ENCODE data around the gene UBTD1. TPM values are rescaled to one million over a fixed set of nuclear protein-coding genes. Genes with fewer than 3 reads are reported as not detected.

The UBTD1 gene, protein sequence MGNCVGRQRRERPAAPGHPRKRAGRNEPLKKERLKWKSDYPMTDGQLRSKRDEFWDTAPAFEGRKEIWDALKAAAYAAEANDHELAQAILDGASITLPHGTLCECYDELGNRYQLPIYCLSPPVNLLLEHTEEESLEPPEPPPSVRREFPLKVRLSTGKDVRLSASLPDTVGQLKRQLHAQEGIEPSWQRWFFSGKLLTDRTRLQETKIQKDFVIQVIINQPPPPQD
- total RNA-seq = 1 to 10 TPM in 2 of 3 donors, under 1 TPM in 1; 0.49 to 7.3 (median 3.4) TPM
- long read RNA-seq, donor 1, transcript UBTD1-201 (3 exons, 1,706 nt) = major isoform, 20 of 21 reads
- long read RNA-seq, donor 1, partial matches to known transcripts = 1 of 21 reads
- long read RNA-seq, donor 1, other reads (novel, unspliced or antisense) = 0 of 21 reads
- long read RNA-seq, donor 2, transcript UBTD1-201 (3 exons, 1,706 nt) = major isoform, 6 of 7 reads
- long read RNA-seq, donor 2, partial matches to known transcripts = 1 of 7 reads
- long read RNA-seq, donor 2, other reads (novel, unspliced or antisense) = 0 of 7 reads

DNA sequence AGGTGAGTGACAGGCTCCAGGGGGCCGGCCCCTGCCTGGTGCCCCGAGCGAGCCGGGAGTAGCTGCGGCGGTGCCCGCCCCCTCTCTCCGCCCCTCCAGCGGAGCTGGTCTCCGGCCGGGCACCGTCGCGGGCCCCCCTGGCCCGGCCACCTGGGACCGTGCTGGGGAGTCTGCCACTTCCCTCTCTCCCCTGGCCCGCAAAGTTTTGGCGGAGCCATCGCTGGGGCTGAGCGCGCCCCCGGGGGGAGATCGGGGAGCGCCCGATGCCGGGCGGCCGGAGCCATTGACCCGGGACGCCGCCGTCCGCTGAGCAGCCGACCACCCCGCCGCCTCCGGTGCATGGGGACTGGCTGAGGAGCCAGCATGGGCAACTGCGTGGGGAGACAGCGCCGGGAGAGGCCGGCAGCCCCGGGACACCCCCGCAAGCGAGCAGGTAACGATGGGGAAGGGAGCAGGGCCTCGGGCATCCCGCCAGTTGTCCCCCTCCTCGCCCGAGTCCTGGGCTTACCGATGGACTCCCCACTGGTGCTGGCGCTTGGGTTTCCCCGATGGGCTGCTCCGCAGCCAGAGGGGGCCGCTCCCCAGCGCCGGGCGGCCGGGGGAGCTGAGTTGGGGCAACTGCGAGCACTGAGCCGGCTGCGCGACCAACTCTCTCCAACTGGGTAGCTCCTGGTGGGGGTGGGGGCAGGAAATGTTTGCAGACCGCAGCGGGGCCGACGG, at the start of gene UBTD1:
Gene UBTD1, plus strand, starts transcription at position 84 of the 720 bp plus-strand sequence. Its CDS starts 280 bp downstream, at position 364.
- TF ChIP-seq, protein P1, sequence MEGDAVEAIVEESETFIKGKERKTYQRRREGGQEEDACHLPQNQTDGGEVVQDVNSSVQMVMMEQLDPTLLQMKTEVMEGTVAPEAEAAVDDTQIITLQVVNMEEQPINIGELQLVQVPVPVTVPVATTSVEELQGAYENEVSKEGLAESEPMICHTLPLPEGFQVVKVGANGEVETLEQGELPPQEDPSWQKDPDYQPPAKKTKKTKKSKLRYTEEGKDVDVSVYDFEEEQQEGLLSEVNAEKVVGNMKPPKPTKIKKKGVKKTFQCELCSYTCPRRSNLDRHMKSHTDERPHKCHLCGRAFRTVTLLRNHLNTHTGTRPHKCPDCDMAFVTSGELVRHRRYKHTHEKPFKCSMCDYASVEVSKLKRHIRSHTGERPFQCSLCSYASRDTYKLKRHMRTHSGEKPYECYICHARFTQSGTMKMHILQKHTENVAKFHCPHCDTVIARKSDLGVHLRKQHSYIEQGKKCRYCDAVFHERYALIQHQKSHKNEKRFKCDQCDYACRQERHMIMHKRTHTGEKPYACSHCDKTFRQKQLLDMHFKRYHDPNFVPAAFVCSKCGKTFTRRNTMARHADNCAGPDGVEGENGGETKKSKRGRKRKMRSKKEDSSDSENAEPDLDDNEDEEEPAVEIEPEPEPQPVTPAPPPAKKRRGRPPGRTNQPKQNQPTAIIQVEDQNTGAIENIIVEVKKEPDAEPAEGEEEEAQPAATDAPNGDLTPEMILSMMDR (IDR thresholded peaks at IDR 0.05) = no peak
- peaks cover 4% of the 10 kb centered on the region for H3K4me1 ChIP-seq (ENCODE audit: low read depth)
- H3K36me3 ChIP-seq (ENCODE audit: low read depth) = no peaks in the 10 kb centered on the region
- no peaks in the 10 kb centered on the region for H3K9me3 ChIP-seq
- peak; percentile 0 for ATAC-seq
- intact Hi-C loops (cut with DNase I, micrococcal nuclease) = no loop called here
- peak in 2 of 3 donors; percentile 49 to 79 for DNase-seq
- H3K4me3 ChIP-seq = peak within 1 kb of the TSS; percentile 59

DNA sequence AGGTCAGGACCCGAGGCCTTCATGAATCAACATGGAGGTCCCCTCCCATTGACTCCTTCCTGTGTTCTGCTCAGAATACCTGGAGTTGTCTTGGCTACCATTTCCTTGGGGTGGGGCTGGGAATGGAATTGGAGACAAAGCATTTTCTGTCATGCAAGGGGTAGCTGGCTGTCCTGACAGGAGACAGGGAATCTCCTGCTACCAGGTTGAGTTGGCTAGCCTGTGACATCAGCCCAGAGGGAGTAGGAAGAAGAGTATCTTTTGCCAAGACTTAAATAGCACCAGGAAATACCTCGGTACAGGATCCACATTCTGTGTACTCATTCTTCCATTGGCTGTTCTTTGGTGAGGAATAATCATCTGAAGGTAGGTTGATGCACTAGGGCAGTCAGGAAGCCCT, 47.9 kb upstream of the UBTD1 start:
- intact Hi-C loops (cut with DNase I, micrococcal nuclease) = no loop called here

DNA sequence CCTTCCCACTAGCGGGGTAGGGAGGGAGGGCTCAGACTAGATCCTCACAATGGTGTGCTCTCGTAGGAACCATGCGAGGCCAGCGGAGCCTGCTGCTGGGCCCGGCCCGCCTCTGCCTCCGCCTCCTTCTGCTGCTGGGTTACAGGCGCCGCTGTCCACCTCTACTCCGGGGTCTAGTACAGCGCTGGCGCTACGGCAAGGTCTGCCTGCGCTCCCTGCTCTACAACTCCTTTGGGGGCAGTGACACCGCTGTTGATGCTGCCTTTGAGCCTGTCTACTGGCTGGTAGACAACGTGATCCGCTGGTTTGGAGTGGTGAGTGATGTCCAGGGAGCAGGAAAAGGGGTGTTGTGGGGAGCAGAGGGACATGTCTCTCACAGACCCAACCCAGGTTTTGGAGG, 47.1 kb upstream of the UBTD1 start:
- H3K36me3 ChIP-seq (ENCODE audit: low read depth) = no peaks in the 10 kb centered on the region
- intact Hi-C loops (cut with DNase I, micrococcal nuclease) = no loop called here
- no peak overlapping the region for H3K4me3 ChIP-seq
- ATAC-seq (no peak), DNase-seq (no peak)
- no peaks in the 10 kb centered on the region for H3K9me3 ChIP-seq
- peaks cover 11% of the 10 kb centered on the region for H3K4me1 ChIP-seq (ENCODE audit: low read depth)
- TF ChIP-seq, protein P1 (IDR thresholded peaks at IDR 0.05) = no peak

More for the DNA sequence above, 47.9 kb upstream of the UBTD1 start:
- no peaks in the 10 kb centered on the region for H3K9me3 ChIP-seq
- DNase-seq (no peak), ATAC-seq (no peak)
- H3K4me3 ChIP-seq = no peak overlapping the region
- TF ChIP-seq, protein P1 (IDR thresholded peaks at IDR 0.05) = no peak
- H3K4me1 ChIP-seq (ENCODE audit: low read depth) = peaks cover 13% of the 10 kb centered on the region
- H3K36me3 ChIP-seq (ENCODE audit: low read depth) = no peaks in the 10 kb centered on the region

DNA sequence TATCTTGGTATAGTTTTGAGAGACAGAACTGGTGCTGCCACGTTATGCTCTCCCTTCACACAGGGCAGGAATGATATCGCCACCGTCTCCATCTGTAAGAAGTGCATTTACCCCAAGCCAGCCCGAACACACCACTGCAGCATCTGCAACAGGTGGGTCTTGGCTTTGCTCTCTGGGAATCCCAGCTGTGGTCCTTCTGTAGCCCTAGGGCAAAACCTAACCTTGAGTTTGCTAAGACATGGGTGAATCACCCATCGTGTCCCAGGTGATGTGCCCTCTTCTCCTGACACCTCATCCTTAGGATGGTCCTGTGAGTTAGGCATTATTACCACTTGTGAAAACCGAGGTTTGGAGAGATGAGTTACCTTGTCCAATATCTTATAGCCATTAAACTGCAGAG, 46.4 kb upstream of the UBTD1 start:
- H3K4me3 ChIP-seq = no peak overlapping the region
- DNase-seq = no peak
- no peaks in the 10 kb centered on the region for H3K36me3 ChIP-seq (ENCODE audit: low read depth)
- intact Hi-C loops (cut with DNase I, micrococcal nuclease) = no loop called here
- TF ChIP-seq, protein P1 (IDR thresholded peaks at IDR 0.05) = no peak
- no peak for ATAC-seq
- H3K9me3 ChIP-seq = no peaks in the 10 kb centered on the region
- H3K4me1 ChIP-seq (ENCODE audit: low read depth) = peaks cover 4% of the 10 kb centered on the region

DNA sequence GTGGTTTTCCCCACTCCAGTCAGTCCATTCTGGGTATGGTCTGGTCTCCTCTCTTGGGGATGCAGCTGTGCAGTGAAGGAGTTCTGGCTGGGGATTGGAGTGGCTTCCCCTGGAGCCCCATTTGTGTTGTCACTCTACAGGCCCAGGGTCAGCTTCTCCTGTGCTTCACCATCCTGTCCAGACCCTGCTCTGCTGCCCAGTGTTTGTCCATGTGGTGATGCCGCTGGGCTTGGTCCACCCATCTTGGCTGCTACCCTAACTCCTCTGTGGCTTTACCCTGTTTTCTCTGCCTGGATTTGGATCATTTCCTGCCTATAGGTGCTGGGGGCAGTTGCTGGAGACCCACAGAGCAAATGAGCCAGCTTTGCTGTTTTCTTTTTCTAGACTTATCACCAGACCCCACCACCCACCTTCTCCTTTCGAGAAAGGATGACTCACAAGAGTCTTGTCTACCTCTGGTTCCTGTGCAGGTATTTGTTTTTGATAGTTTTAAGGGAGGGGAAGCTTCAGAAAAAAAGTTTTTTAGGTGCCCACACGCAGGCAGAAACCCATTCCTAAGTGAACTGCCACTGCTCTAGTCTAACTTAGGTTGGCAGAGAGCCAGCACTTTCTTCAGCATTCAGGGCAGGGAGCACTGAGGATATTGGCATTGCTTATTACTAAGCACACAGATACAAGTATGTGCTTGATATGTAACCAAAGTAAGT, 44.2 kb upstream of the UBTD1 start:
- DNase-seq = peak in 1 of 3 donors; percentile 27
- intact Hi-C loops (cut with DNase I, micrococcal nuclease) = no loop called here

More for the DNA sequence above, 44.2 kb upstream of the UBTD1 start:
- TF ChIP-seq, protein P1 (IDR thresholded peaks at IDR 0.05) = no peak
- H3K9me3 ChIP-seq = no peaks in the 10 kb centered on the region
- H3K4me1 ChIP-seq (ENCODE audit: low read depth) = no peaks in the 10 kb centered on the region
- ATAC-seq = no peak
- H3K36me3 ChIP-seq (ENCODE audit: low read depth) = peaks cover 5% of the 10 kb centered on the region
- H3K4me3 ChIP-seq = no peak overlapping the region
